Measurements from ENCODE around the gene MECR.
A peak's percentile ranks its signal among the peaks of the same experiment; 100 is the strongest.

Gene MECR

DNA sequence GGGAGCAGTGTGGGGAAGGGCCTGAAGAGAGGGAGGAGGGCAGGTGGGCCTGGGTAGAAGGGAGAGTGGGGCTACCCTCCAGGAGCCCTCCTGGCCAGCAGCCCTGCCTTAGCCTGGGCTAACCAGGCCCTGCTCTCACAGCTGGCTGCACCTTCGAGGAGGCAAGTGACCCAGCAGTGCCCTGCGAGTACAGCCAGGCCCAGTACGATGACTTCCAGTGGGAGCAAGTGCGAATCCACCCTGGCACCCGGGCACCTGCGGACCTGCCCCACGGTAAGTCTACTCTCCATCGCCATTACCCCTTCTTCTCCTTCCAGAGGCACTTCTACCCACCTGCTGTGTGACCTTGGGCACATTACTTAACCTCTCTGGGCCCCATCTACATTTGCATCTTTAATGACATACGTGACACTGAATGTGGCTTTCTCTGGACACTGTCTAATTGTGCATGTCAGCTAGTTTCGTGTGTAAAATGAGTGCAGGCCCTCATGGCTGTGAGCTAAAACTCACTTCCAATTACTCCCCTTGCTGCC lies 24.5 kb upstream of the MECR start:
- DNase-seq (ENCODE audit: low read depth): no peak

DNA sequence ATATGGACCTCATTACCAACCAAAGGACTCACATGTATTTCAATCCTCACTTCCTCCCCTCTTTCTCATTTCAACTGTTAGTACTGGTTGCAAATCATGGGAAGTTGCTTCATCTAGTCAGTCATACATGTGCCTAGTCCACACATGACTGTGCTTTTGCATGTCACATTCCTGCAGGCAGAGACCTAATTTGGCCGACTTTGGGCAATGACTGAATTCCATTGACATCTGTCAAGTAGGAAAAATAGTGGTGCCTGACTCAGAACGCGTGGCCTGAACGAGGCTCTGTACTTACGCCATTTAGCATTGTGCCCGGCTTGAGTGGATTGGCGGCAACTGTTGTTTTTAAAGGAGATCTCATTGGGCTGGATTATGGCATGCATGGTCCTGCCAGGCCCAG lies 23.6 kb upstream of the MECR start:
- DNase-seq (ENCODE audit: low read depth): no peak

DNA sequence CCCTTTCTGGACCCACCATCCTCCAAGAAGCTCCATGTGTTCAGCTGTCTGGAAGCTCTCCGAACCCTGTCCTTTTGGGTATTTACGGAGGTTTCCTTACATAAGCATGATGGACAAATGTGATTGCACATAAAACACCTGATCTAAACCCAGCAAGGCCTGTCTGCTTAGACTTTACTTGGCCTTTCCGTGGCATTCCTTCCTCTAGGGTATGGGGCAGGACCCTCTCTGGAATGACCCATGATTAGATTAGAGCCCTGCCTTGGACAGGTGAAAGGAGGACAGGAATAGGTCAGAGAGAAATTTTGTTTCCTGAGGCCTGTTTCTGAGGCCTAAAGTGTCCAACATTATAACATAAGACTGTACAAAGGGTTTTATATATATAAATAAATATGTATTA lies 22.4 kb upstream of the MECR start:
- no peak for DNase-seq (ENCODE audit: low read depth)

DNA sequence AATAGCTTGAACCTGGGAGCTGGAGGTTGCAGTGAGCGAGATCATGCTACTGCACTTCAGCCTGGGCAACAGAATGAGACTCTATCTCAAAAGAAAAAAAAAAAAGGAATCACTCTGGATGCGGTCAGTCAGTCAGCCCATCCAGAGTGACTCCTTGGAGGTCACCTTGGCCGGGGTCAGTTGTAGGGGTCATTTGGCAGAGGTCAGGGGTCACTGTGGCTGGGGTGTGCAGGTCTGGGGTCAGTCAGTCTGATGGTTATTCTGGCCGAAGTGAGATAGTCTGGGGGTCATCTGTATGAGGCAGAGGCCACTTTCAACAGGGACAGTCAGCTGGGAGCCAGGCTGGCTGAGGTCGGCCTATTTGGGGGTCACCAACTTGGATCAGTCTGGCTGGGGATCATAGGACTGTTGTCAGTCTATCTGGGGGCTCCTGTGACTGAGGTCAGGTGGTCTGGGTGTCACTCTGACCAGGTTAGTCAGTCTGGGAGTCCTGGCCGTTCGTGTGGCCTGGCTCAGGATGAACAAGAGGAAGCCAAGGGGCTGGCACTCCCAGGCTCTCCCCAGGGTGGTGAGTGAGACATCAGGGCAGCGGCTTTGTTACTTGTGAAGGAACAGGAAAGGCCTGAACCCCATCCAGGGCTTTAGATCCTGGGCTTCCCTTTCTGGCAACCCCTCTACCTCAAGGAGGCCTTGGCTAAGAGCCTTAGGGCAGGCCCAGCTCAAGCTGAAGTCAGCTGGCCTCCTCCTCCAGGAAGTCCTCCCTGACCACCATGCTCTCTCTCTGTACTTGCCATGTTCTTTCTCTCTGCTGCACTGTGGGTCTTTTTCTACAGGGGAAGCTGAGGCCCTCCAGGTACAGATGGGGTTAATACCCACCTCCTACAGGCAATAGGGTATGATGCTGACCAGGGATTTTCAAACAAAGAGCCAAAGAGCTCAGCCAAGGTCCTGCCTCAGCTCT lies 20.7 kb upstream of the MECR start:
- DNase-seq (ENCODE audit: low read depth): no peak

DNA sequence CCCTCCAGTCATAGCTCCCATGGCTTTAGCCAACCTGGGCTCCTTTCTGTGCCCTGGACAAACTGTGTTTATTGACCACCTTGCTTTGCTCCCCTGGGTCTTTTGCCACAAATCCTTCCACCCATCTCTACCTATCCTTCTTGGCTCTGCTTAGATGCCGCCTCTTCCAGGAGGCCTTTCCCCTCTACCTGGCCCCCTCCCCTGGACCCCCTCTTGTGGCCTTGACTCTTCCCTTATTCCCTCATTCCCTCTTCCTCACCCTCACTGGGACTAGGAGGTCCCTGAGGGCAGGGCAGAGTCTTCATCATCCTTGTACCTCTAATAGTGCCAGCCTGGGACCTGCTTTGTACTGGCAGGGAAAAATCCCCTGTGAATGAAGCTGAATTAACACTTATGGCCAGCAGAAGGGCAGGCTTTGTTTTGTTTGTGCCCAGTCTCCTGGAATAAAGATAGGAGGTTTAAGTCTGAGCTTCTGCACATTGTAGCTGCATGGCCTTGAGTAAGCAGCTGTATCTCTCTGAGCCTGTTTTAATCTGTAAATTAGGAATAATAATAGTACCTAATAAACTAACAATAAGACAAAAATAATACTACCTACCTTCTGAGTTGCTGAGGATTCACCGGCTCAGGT lies 19.3 kb upstream of the MECR start:
- DNase-seq (ENCODE audit: low read depth): no peak

DNA sequence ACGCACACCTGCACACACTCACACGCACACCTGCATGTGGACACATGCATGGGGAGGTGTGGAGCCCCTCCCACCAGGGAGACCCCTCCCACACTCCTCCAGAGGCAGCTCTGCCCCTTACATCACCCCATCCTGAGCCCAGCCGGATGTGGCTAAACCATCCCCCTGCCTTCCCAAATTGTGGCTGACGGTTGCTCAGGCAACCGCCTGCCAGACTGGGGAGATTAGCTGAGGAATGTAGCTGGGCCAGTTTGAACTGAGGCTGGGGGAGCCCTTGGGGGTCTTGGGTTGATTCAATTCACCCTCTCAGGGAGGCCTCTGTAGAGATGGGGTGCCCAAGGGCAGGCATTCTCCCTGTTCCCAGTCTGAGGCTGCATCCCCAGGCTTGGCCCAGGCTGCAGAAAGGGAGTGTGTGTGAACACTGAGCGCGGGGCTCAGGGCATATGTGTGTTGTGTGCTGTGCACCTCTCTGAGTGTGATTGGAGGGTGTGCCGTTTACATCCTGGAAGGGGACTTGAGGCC lies 18.5 kb upstream of the MECR start:
- DNase-seq (ENCODE audit: low read depth): no peak

DNA sequence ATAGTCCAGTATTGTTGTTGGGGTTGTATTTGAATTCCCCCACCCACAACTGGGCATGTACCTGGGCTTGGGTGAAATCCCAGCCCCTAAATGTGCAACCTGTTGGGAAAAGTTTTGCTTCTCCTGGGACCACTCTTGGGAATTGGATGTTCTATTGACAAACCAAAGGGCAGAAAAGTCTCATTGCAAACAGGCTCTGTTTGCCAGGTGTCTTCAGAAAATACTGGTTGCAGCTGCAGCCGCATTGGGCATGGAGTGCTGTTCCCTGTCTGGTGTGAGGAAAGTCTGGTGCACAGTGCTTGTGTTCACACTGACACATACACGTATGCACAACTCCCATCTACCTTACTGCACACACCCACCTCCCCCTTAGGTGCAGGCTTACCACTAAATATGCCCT lies 17.7 kb upstream of the MECR start:
- no peak for DNase-seq (ENCODE audit: low read depth)

DNA sequence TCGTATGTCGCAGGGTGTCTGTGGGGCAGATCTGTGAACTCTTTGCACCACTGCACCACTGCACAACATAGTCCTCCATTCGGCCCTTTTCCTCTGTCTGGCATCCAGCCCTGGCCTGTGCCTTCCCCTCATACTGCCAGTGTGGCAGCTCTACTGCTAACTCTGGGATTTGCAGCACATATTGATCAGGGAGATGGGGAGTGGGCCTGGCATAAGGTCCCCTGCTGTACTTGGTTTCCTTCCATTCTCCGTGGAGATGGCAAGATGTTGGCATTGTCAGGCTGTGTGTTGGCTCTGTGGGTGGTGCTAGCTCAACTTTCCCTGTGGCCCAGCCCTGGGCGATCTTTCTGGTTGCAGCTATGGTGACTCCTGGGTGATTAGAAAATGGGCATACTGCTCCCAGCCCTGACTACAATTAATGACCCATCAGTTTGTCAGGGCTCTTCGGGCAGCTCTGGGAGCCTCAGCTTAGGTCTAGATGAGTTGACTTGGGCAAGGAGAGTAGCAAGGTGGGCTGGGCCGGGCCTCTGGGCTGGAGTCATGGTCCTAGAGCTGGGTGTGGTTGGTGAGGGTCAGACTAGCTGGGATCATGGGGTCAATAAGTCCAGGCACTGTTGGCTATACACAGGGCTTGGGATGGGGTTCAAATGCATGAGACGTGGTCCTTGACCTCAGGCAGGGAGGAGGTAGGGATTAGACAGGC lies 17.0 kb upstream of the MECR start:
- DNase-seq (ENCODE audit: low read depth): no peak

DNA sequence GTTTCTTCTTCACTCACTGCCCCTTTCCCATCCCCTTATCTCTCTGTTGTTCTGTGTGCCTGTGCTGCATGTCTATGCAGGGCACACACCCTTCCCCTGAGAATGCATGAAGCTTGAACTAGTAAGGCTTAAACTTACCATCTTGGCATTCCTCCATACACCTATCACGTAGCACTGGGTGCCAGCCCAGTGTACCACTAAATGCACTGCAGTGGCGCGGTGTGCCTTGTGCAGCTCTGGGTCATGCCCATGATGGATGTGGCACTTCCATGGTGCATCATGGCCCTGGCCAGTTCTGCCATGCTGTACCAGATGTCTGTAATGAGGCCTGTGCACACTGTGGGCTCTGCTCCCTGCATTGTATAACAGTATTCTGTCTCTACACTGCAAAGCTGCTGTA lies 16.3 kb upstream of the MECR start:
- DNase-seq (ENCODE audit: low read depth): no peak

DNA sequence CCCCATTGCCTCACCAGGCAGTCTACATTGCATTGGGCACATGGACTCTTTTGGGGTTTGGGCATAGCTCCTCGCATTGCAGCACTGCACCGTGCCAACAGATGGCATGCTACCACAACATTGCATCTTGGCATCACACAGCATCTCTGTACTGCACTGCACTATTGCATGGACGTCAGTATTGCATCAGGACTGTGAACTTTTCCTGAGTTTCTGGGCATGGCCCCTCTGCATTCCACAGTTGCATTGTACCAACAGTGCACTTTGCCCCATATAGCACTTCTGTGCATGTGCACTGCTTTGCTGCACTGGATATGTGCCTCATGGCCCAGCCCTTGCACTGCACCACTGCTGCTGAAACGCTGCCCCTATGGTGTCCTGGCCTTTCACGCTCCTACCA lies 15.1 kb upstream of the MECR start:
- DNase-seq (ENCODE audit: low read depth): peak; percentile 22

DNA sequence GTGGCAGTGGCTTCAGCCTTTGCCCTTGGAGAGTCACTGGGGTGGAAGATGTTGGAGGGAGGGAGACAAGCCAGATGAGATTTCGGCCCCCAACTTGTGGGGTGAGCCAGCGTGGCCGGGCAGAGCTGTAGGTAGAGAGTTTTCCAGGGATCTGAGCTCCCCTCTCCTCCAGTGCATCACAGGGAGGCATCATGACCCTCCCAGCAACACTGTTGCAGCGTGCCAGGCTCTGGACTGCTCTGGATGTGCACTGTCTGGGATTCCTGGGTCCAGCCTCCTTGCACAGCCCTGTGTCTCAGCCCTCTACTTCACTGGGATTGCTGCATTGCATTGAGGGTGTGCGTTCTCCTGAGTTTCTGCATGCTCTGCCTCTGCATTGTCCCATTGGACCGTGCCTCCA lies 14.5 kb upstream of the MECR start:
- no peak for DNase-seq (ENCODE audit: low read depth)

DNA sequence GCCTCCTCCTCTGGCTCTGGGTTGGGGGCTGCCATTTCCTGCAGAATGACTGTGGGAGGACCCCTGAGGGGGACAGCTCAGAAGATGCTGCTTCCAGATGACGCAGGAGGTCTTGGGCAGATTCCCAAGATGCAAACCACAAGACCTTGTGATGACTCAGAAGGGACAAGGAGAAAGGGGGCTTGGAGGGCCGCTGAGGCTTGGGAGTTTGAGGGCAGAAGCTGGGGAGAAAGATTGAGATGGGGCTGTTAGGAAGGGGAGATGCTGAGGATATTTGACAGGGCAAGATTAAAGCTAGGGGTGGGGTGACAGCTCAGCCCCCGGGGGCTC lies 13.1 kb upstream of the MECR start:
- no peak for DNase-seq (ENCODE audit: low read depth)

DNA sequence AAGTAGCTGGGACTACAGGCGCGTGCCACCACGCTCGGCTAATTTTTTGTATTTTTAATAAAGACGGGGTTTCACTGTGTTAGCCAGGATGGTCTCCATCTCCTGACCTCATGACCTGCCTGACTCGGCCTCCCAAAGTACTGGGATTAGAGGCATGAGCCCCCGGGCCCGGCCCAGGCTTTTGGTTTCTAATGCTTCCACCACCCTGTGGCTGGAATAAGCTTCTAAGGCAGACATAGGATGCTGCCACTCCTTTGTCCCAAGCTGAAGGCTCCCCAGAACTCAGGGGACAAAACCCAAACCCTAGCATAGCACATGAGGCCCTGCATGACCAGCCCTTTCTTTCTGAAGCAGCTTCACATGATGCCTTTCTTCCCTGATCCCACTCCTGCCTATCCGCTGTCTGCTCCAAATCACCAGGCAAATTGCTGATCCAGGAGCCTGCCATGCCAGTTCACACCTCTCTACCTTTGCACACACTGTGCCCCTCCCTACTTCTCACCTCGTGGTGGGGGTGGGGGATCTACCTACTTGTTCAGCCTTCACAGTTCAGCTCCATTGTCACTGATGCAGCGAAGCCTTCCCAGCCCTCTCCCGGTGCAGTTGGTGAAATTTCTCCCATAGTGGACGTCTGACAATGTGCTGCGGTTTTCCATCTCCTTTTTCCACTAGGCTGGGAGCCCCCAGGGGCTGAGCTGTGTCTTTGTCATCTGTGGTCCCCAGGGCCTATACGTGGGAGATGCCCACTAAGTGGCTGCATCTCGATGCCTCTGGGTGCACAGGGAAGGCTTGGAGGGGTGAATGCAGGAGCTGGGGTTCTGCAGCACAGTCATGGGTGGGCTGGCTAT lies 12.5 kb upstream of the MECR start:
- DNase-seq (ENCODE audit: low read depth): no peak

DNA sequence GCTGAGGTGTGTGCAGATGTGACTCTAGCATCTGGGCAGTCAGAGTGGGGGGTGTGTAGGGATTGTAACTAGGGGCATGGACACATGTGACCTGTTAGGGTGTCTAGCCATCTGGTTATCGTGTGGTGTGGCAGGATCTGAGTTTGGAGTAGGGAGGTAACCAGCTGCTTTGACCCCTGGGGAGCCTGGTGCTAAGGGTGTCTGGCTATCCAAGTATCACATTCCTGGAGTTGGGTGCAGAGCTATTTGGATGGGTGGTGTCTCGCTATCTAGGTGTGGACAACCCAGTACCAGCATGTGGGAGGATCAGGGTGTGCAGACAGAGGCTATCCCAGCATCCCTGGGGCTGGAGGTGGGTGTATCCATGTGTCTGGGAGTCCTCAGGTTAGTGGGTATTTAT lies 10.3 kb upstream of the MECR start:
- DNase-seq (ENCODE audit: low read depth): no peak

DNA sequence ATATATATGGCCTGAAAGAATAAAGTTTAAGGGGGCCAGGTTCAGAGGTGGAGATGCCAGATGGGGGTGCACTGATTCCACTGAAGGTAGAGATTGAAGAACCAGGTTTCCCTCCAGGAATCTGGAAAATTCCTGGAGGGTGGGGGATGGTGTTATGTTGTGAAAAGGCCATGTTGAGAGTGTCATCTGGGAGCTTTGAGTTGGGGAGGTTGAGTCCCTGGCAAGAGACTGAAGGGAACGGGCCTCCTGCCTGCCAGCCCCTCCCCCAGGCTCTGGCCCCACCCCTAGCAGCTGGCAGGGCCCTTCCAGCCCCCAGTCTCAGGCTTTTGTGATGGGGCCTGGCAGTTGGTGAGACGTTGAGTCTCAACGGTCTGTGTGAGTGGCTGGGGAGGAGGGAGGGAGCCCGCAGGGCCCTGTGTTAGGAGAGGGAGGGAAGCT lies 9.7 kb upstream of the MECR start:
- no peak for DNase-seq (ENCODE audit: low read depth)

DNA sequence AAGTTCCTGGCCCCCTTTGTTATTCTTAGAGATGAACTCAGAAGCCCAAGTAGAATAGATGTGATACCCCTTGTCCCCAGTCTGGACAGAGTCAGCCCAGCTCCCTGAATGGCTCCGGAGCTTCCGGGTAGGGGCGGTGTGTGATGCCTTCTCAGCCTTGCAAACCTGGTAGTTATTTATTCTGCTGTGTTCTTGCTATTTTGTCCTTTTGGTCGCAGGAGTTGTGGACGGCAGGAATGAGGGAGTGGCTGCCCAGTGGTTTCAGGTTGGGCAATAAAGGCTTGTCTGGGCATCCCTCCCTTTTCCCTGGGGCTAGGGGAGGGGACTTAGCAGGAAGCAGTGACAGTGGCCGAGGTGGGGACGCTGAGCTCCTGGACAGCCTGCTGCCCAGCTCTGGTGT lies 8.4 kb upstream of the MECR start:
- no peak for DNase-seq (ENCODE audit: low read depth)

DNA sequence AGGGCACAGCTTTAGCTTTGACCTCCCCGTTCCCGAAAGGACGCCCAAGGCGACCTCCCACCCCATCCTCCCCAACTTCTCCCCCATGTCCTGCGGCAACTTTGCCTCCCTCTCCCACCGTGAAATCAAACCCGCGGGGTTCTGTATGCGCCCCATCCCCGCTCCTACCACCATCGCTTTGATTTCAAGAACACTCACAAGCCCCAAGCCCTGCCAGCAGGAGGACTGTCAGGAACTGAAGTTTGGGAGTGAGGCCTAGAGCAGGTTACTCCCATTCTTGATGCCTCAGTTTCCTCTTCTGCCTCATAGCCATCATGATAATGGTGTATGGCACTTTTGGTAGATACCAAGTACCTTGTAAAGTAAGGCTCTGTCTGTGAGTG lies 7.9 kb upstream of the MECR start:
- DNase-seq (ENCODE audit: low read depth): no peak

DNA sequence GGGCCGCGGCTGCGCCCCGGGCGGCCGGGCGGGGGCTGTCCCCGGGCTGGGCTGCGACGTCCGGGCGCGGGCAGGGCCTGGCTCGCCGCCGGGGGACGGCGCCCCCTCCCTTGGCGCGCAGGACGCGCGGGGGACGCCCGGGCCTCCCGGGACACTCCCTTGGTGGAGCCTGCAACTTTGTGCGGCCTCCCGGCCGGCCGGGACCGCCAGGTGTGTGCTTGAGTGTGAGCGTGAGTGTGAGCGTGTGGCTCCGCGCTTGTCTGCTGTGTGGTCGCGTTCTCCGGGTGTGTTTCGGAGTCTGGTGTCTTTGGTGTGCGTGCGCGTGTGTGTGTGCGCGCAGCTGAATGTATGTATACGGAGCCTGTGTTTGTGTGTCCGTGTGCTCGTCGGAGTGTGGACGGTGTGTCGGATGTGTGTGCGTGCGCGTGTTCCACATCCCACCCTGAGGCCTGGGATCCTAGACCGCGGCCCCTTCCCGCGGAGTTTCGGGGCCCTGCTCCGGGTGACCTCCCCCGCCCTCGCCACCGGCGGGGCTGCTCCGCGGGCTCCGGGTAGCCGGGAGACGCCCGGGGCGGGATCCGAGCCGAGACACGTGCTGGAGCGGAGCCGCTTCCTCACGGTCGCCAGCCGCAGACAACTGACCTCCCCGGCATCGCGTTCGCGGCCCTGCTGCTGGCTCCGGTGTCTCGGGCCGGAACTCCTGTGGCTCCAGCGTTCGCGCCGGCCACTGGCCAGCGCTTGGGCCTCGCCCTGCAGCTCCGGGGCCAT lies 7.3 kb upstream of the MECR start:
- DNase-seq (ENCODE audit: low read depth): no peak

DNA sequence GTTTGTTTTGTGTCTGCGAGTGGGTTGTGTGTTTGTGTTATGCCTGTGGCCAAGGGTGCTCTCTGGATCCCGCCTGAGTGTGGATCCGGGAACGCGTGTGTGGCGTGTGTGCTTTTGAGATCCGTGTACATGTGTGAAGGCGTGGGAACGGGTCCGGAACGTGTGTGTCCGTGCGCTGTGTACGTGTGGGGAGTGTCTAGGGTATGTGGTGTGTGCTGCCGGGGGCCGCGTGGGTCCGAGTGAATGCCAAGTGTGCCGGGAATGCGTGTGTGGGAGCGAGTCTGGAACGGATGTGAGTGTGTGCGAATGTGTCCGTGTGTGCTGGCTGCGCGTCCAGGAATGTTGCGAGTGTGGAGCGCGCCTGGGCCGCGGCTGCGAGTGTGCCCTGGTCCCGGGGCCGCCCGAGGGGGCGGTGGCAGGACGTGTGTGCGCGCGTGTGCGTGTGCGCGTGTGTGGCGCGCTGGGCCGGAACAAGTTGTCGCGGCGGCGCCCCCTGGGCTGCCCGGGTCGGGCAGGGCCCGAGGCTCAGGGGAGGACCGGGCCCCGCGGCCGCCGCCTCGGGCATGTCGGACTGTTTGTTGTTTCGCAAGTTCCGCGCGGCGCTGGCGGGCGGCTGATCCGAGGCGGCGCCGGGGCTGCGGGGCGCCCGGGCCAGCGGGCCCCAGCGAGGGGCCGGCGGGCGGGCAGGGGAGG lies 6.5 kb upstream of the MECR start:
- no peak for DNase-seq (ENCODE audit: low read depth)

DNA sequence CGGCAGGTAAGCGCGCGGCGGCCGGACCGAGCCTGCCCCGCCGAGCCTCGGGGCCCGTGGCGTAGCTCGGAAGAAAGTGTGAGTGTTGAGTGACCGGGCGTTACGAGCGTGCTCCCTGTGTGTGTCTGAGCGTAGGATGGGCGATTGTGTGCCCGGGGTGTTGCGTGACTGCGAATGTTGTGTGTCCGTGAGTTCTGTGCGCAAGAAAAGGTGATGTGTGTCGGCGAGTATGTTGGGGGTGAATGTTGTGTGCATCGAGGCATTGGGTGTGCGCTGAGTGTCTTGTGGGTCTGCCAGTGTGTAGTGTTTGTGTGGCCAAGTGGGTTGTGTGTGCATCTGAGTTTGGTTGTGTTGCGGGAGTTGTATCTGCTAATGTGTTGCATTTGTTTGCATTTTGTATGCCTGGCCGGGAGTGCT lies 6.0 kb upstream of the MECR start:
- DNase-seq (ENCODE audit: low read depth): no peak
